H1 (cell line): Measurements from ENCODE around the gene ITGB8.

Experiments used
- CBX5 ChIP-seq: fragments of 300-800, 300-1000 bp; sonication (generic); IDR thresholded peaks from 2 replicates; pipeline ENCODE4 v1.7.1; 2016; ENCODE audit warnings: antibody characterized with exemption, low read length, low read depth
- EP300 ChIP-seq, 2 experiments: IDR thresholded peaks; 1 replicate in 1 of 2; 2 replicates in 1 of 2; pipeline ENCODE4 v1.6.1; 2011 to 2012; ENCODE audit warnings: low read depth in 2 of 2, low read length in 2 of 2, mild to moderate bottlenecking in 2 of 2, borderline replicate concordance in 1 of 2, inconsistent platforms in 1 of 2, moderate library complexity in 1 of 2
- EZH2 ChIP-seq: fragments of 200-600 bp; sonication (generic); IDR thresholded peaks from 2 replicates; pipeline ENCODE4 v1.7.1; 2012; ENCODE audit warnings: low read depth, mild to moderate bottlenecking, moderate library complexity, low read length, inconsistent platforms; ENCODE audit not compliant: severe bottlenecking
- HDAC6 ChIP-seq: IDR thresholded peaks from one replicate; pipeline ENCODE4 v1.7.1; 2012; ENCODE audit warnings: low read depth, mild to moderate bottlenecking, inconsistent platforms, low read length, moderate library complexity
- KDM1A ChIP-seq: fragments of 200-600, 300-600 bp; sonication (generic); IDR thresholded peaks from 2 replicates; pipeline ENCODE4 v1.7.1; 2016; ENCODE audit warnings: mild to moderate bottlenecking, low read length, borderline replicate concordance
- MAFK ChIP-seq: IDR thresholded peaks from 2 replicates; pipeline ENCODE4 v1.6.1; 2012; ENCODE audit warnings: low read depth, mild to moderate bottlenecking, improper control_type of control experiment, low read length
- POLR2A ChIP-seq, 2 experiments: IDR thresholded peaks; 1 replicate in 1 of 2; 2 replicates in 1 of 2; pipeline ENCODE4 v1.6.1; 2011; ENCODE audit warnings: low read depth in 2 of 2, low read length in 2 of 2, mild to moderate bottlenecking in 2 of 2; ENCODE audit errors: control extremely low read depth in 1 of 2
- RBBP5 ChIP-seq: IDR thresholded peaks from 2 replicates; pipeline ENCODE4 v1.7.1; 2012; ENCODE audit warnings: low read depth, mild to moderate bottlenecking, inconsistent platforms, low read length, moderate library complexity, borderline replicate concordance
- SUZ12 ChIP-seq: fragments of 200-600 bp; sonication (generic); IDR thresholded peaks from 2 replicates; pipeline ENCODE4 v1.6.1; 2012; ENCODE audit warnings: mild to moderate bottlenecking, inconsistent platforms, low read length, moderate library complexity, mixed read lengths
- TAF1 ChIP-seq: IDR thresholded peaks from 2 replicates; pipeline ENCODE4 v1.6.1; 2011; ENCODE audit warnings: mild to moderate bottlenecking, low read depth, low read length
- TAF7 ChIP-seq: optimal IDR thresholded peaks from 2 replicates; pipeline ENCODE3; 2011; ENCODE audit warnings: low read depth, mild to moderate bottlenecking, inconsistent platforms, low read length, moderate library complexity, borderline replicate concordance
- TEAD4 ChIP-seq: IDR thresholded peaks from 2 replicates; pipeline ENCODE4 v1.6.1; 2012; ENCODE audit warnings: low read depth, low read length, inconsistent platforms, mixed read lengths
- TF ChIP-seq, protein P1 (sequence below): IDR thresholded peaks from 2 replicates; pipeline ENCODE4 v1.6.1; 2011; ENCODE audit warnings: low read depth, mild to moderate bottlenecking, low read length; ENCODE audit not compliant: insufficient read depth
- TF ChIP-seq, protein P2 (sequence below), 3 experiments: IDR thresholded peaks; 1 replicate in 2 of 3; 2 replicates in 1 of 3; pipeline versions ENCODE4 v1.5.1 to v1.6.1; 2011; ENCODE audit warnings: low read length in 3 of 3, mild to moderate bottlenecking in 3 of 3, inconsistent platforms in 2 of 3, low read depth in 1 of 3, moderate library complexity in 1 of 3; ENCODE audit not compliant: insufficient read depth in 1 of 3; ENCODE audit errors: control extremely low read depth in 1 of 3

DNA sequence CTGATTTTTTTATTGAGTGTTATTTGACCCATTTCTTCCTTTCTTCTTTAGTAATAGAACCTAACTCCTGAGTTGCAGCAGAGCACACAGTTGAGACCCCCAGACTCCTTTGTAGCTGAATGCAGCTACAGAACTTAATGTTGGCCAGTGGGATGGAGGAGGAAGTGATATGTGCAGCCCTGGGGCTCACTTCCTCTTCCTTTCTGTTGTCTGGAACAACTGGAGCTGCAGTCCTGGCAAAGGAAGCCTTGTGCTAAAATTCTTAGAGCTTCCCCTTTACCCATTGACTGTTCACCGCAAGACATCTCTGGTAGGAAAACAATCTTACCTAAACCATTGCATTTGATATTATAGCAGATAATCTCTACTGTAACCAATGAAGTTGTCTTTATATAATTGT is 86.6 kb downstream of the ITGB8 start:
- TF ChIP-seq KDM1A = no peak
- TF ChIP-seq, protein P1, sequence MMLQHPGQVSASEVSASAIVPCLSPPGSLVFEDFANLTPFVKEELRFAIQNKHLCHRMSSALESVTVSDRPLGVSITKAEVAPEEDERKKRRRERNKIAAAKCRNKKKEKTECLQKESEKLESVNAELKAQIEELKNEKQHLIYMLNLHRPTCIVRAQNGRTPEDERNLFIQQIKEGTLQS = no peak
- TF ChIP-seq, protein P2, sequence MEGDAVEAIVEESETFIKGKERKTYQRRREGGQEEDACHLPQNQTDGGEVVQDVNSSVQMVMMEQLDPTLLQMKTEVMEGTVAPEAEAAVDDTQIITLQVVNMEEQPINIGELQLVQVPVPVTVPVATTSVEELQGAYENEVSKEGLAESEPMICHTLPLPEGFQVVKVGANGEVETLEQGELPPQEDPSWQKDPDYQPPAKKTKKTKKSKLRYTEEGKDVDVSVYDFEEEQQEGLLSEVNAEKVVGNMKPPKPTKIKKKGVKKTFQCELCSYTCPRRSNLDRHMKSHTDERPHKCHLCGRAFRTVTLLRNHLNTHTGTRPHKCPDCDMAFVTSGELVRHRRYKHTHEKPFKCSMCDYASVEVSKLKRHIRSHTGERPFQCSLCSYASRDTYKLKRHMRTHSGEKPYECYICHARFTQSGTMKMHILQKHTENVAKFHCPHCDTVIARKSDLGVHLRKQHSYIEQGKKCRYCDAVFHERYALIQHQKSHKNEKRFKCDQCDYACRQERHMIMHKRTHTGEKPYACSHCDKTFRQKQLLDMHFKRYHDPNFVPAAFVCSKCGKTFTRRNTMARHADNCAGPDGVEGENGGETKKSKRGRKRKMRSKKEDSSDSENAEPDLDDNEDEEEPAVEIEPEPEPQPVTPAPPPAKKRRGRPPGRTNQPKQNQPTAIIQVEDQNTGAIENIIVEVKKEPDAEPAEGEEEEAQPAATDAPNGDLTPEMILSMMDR (IDR thresholded peaks at IDR 0.05; ENCODE audit: control extremely low read depth in 1 of 3, insufficient read depth in 1 of 3, low read depth in 1 of 3, low read length in 3 of 3) = no peak
- TF ChIP-seq EZH2 = no peak
- TF ChIP-seq SUZ12 = no peak
- TF ChIP-seq TAF7 = no peak
- no peak for TF ChIP-seq POLR2A (IDR thresholded peaks at IDR 0.05; ENCODE audit: control extremely low read depth in 1 of 2, low read depth in 2 of 2, low read length in 2 of 2)
- no peak for TF ChIP-seq TEAD4
- TF ChIP-seq HDAC6 = no peak
- TF ChIP-seq TAF1 = no peak
- no peak for TF ChIP-seq MAFK
- TF ChIP-seq CBX5 = no peak
- no peak for TF ChIP-seq EP300 (IDR thresholded peaks at IDR 0.05; ENCODE audit: borderline replicate concordance in 1 of 2, low read depth in 2 of 2, low read length in 2 of 2)
- no peak for TF ChIP-seq RBBP5
